Measurements from ENCODE around the gene ZBTB40.

Gene ZBTB40

GRCh38 chr1:22426781-22427180, 24.9 kb upstream of the ZBTB40 start:
- DNase-seq (ENCODE audit: low read depth), result no peak

- DNase-seq (ENCODE audit: low read depth), result peak; percentile 70
Observed at GRCh38 chr1:22428672-22429071, 23.0 kb upstream of the ZBTB40 start.

- no peak for DNase-seq (ENCODE audit: low read depth)
Observed at GRCh38 chr1:22431965-22432364, 19.7 kb upstream of the ZBTB40 start.

- peak; percentile 19 for DNase-seq (ENCODE audit: low read depth)
Observed at GRCh38 chr1:22434717-22435116, 16.9 kb upstream of the ZBTB40 start.

- DNase-seq (ENCODE audit: low read depth), result no peak
Observed at GRCh38 chr1:22436948-22437347, 14.7 kb upstream of the ZBTB40 start.

- peak; percentile 29 for DNase-seq (ENCODE audit: low read depth)
Observed at GRCh38 chr1:22437573-22437972, 14.1 kb upstream of the ZBTB40 start.

GRCh38 chr1:22440582-22440981, 11.1 kb upstream of the ZBTB40 start:
- DNase-seq (ENCODE audit: low read depth), result no peak

GRCh38 chr1:22442212-22442894, 9.3 kb upstream of the ZBTB40 start:
- no peak for DNase-seq (ENCODE audit: low read depth)

- no peak for DNase-seq (ENCODE audit: low read depth)
Observed at GRCh38 chr1:22443332-22443731, 8.3 kb upstream of the ZBTB40 start.

GRCh38 chr1:22444856-22445255, 6.8 kb upstream of the ZBTB40 start:
- DNase-seq (ENCODE audit: low read depth), result no peak

GRCh38 chr1:22447621-22448111, 4.0 kb upstream of the ZBTB40 start:
- peak; percentile 75 for DNase-seq (ENCODE audit: low read depth)

- no peak for DNase-seq (ENCODE audit: low read depth)
Observed at GRCh38 chr1:22449636-22450035, 2.0 kb upstream of the ZBTB40 start.

- DNase-seq (ENCODE audit: low read depth), result no peak
Observed at GRCh38 chr1:22450351-22451021, 1.2 kb upstream of the ZBTB40 start.

- DNase-seq (ENCODE audit: low read depth), result peak; percentile 56
Observed at GRCh38 chr1:22452481-22452957, 868 bp downstream of the ZBTB40 start.

- DNase-seq (ENCODE audit: low read depth), result no peak
Observed at GRCh38 chr1:22453181-22453580, 1.5 kb downstream of the ZBTB40 start.

- no peak for DNase-seq (ENCODE audit: low read depth)
Observed at GRCh38 chr1:22454476-22455056, 2.9 kb downstream of the ZBTB40 start.

- peak; percentile 62 for DNase-seq (ENCODE audit: low read depth)
Observed at GRCh38 chr1:22457345-22457744, 5.7 kb downstream of the ZBTB40 start.

- no peak for DNase-seq (ENCODE audit: low read depth)
Observed at GRCh38 chr1:22457836-22458235, 6.2 kb downstream of the ZBTB40 start.

GRCh38 chr1:22461100-22461499, 9.4 kb downstream of the ZBTB40 start:
- DNase-seq (ENCODE audit: low read depth), result no peak

GRCh38 chr1:22461678-22462527, 10.3 kb downstream of the ZBTB40 start:
- DNase-seq (ENCODE audit: low read depth), result no peak

- DNase-seq (ENCODE audit: low read depth), result no peak
Observed at GRCh38 chr1:22462928-22463327, 11.3 kb downstream of the ZBTB40 start.

- DNase-seq (ENCODE audit: low read depth), result no peak
Observed at GRCh38 chr1:22465015-22465565, 13.4 kb downstream of the ZBTB40 start.

Measured in iris pigment epithelial cell (primary cell).